RKO (cell line): ENCODE measurements around the gene DHTKD1.
"Not testable (repeated sequence)": the region's sequence is repeated elsewhere in the genome, so short reads cannot be mapped to it uniquely, and the experiment has no call there.

Experiments used
- DNase-seq: peaks from one replicate; pipeline ENCODE4 v3.0.0-alpha.2; 2016; ENCODE audit warnings: low spot score

Gene DHTKD1

DNA sequence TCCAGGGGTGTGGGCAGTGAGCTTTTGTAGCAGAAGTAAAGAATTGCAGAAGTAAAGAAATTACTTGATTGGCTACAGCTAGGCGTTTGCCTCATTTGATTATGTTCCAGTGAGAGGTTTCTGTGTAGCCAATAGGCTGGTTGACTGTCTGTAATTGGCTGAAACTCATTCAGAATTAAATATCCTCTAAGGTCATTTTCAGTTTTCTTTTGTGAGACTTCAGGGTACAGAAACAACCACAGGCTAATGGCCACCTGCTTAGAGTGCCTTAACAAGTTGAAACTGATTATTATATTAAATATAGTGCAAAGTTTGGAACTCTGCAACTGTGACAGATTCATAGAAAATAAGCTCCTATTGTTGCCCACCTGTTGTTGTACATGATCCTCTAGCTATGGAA is 71.3 kb downstream of the DHTKD1 start:
- DNase-seq = no peak

GRCh38 chr10:12144538-12144937 is 75.8 kb downstream of the DHTKD1 start:
- no peak for DNase-seq

GRCh38 chr10:12150163-12150562 is 81.4 kb downstream of the DHTKD1 start:
- no peak for DNase-seq

GRCh38 chr10:12154516-12154915 is 85.8 kb downstream of the DHTKD1 start:
- DNase-seq = no peak

GRCh38 chr10:12156367-12157123 is 87.8 kb downstream of the DHTKD1 start:
- no peak for DNase-seq

DNA sequence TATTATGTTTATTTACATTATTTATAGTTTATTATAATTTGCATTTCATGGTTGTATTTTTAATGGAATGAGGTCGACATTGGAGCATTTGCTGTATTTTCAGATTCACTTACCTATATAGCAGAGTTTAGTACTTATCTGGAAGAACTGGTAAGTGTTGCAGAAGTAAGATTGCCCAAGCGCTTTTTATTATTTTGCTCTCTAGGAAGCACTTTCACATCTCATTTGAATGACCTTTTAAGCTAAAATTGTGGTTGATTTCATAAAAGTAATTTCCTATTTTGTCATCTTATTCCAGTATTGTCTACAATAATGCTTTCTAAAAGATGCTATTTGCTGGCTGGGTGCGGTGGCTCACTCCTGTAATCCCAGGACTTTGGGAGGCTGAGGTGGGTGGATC is 89.4 kb downstream of the DHTKD1 start:
- DNase-seq = no peak

DNA sequence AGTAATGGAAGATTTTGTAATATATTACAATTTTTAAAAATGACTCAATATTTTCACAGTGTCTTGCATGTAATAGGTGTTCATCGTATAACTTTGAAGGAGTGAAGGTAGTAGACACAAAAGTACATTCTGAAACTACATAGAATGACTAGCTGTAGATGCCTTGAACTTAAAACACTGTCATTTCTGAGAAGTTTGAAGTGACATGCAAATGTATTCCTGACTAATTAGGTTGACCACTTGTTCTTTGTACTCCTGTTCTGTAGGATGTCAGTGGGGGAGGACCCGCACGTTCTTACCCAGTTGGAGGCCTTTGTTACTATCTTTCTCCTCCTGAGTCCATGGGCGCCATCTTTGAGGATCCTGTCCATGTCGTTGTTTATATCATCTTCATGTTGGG is 91.9 kb downstream of the DHTKD1 start:
- no peak for DNase-seq

DNA sequence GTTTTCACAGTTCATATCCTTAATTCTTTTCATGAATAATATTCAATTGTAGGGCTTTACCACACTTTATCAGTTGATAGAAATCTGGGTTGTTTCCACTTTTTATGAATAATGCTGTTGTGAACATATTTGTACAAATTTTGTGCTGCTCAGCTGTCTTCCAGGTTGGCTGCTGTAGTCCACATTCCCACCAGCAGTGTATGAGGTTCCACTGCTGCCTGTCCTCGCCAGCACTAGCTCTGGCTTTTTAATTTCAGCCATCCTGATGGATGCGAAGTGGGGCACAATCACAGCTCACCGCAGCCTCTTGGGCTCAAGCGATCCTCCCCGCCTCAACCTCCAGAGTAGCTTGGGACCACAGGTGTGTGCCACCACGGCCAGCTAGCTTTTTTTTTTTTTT is 94.2 kb downstream of the DHTKD1 start:
- no peak for DNase-seq

DNA sequence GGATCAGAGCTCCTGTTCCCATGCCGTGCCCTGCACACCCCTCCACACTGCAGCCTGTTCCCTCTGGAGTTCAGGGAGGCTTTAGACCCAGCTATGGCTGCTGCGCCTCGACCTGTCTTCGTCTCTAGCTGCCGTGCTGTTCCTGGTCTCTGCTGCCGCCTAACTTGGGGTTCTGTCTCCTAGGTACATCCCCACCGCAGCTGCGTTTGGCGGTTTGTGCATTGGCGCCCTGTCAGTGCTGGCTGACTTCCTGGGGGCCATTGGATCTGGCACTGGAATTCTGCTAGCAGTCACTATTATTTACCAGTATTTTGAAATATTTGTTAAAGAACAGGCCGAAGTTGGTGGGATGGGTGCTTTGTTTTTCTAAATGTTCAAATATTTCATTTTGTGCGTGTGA is 95.3 kb downstream of the DHTKD1 start:
- no peak for DNase-seq

- DNase-seq = no peak
Measured at GRCh38 chr10:12165036-12165435, 96.3 kb downstream of the DHTKD1 start.

- no peak for DNase-seq
Measured at GRCh38 chr10:12165999-12166775, 97.4 kb downstream of the DHTKD1 start.

DNA sequence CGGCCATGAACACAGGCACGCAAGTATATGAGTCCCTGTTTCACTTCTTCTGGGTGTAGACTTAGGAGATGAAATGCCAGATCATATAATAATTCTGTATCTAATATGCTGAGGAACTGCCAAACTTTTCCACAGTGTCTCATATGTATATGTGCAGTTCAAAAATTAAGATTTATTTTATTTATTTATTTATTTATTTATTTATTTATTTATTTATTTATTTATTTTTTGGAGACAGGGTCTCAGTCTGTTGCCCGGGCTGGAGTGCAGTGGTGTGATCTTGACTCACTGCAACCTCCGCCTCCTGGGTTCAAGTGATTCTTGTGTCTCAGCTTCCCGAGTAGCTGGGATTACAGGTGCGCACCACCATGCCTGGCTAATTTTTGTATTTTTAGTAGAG is 102.8 kb downstream of the DHTKD1 start:
- DNase-seq = not testable (repeated sequence)
